Fibroblast of pulmonary artery (primary cell): ENCODE measurements around the gene SF3B4.
A peak's percentile ranks its signal among the peaks of the same experiment; 100 is the strongest.

Source experiments
- DNase-seq: peaks from one replicate; pipeline ENCODE4 v3.0.0-alpha.2; 2010; ENCODE audit warnings: low read depth
- H3K4me3 ChIP-seq: replicated peaks from 2 replicates; pipeline ENCODE4 v1.5.1; 2011; ENCODE audit warnings: low read depth, mild to moderate bottlenecking, control low read depth, low read length, moderate library complexity
- TF ChIP-seq, protein P1 (sequence below): IDR thresholded peaks from 2 replicates; pipeline ENCODE4 v1.5.1; 2011; ENCODE audit warnings: mild to moderate bottlenecking, control low read depth, low read length, inconsistent platforms; ENCODE audit errors: missing control alignments

The SF3B4 gene

DNA sequence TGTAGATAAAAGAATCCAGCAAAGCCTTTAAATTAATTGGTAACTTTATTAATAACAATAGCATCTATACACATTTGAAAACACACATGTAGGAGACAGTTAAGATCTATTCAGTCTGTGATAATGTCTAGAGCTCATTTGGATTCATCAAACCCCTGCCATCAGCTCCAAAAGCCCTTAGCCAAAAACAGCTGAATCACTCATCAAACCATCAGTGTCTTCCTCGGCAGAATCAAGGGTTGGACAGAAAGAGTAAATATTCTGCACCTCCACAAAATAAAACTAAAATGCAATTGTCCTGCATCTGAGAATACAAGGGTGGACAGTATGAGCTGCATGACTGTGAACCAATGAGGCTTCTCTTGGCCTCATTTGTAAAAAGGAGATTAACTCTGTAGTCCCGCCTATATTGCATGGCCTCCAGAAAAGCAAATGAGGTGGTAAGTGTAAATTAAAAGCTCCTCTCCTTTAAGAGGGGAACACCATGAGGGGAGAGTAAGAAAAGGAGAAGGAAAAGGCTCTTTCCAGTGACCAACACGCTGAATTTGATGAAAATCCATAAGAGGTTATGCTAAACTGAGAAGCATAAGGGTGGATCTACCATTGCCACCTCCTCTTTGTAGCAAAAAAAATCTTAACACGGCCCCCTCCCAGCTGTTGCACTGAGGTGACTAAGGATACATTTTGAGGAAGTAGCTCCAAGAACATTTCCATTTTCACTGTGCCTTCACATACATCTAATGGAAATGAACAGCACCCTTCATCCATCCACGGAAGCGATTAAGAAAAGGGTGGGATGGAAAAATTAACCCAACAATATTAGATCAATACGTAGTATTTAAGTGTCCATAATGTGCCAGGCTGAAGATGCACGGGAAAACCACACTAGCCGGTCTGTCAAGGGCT, 42.9 kb downstream of the SF3B4 start:
- TF ChIP-seq, protein P1, sequence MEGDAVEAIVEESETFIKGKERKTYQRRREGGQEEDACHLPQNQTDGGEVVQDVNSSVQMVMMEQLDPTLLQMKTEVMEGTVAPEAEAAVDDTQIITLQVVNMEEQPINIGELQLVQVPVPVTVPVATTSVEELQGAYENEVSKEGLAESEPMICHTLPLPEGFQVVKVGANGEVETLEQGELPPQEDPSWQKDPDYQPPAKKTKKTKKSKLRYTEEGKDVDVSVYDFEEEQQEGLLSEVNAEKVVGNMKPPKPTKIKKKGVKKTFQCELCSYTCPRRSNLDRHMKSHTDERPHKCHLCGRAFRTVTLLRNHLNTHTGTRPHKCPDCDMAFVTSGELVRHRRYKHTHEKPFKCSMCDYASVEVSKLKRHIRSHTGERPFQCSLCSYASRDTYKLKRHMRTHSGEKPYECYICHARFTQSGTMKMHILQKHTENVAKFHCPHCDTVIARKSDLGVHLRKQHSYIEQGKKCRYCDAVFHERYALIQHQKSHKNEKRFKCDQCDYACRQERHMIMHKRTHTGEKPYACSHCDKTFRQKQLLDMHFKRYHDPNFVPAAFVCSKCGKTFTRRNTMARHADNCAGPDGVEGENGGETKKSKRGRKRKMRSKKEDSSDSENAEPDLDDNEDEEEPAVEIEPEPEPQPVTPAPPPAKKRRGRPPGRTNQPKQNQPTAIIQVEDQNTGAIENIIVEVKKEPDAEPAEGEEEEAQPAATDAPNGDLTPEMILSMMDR, result no peak
- peak overlapping the region; percentile 73 for H3K4me3 ChIP-seq
- peak; percentile 13 for DNase-seq

DNA sequence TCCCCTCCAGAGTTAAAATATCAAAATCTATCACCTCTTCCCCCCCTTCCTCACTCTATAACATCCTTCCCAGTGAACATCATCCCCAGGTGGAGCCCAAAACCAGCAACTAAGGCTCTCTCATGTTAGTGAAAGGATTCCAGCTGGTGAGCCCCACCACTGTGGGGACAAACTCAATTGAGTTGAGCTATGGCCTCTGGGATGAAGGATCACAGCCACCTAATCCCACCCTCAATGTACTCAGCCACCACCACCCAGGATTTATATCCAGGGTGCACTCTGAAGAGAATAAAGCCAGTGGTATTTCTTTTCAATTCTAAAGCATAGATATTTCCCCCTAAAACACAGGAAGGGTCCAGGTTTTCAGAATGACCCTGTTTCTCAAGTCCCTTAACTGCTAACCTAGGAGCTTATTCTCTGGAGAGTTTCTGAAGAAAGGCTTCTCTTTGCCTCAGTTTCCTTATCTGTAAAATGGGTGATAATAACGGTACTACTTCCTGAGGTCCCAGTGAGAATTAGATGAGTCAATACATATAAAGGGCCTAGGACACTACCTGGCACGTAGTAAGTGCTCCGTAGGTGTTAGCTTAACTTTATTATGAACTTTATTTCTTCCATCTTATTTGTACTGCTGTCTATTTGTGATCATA, 43.9 kb downstream of the SF3B4 start:
- no peak for DNase-seq
- TF ChIP-seq, protein P1, result no peak
- no peak overlapping the region for H3K4me3 ChIP-seq

DNA sequence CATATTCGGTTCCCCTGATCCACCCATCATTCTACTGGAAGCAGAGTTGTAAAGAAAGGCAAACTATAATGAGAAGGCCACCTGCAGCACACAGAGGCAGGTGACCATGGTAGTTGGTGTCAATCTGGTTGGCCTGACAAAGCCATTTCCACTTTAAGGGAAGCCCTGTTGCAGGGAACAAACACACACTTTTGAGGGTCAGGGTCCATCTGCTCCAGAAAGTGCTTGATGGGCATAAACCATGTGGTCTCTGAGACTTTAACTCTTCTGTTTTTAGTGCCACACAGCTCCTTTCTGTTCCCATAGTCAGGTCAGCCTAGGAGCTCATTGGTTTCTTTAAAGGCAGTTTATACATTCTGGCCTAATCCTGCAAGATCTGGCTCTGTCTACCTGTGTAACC, 45.7 kb downstream of the SF3B4 start:
- TF ChIP-seq, protein P1, result no peak
- H3K4me3 ChIP-seq, result no peak overlapping the region
- no peak for DNase-seq

DNA sequence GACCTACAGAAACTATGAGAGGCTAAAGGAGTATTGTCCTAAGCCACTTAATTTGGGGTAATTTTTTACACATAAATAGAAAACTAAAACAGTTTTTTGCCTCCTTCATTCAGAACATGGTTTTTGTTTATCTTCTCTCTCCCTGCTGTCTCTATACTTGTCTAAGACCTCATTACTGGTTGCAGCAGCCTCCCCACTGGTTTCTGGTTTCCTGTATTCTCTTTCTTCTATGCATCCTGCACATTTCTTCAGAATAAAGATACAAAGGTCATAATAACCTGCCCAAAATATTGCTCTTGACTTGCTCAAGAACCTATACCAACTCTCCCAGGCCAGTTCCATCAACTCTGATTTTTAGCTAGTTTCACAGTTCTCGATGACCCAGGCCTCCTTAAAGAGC, 48.0 kb downstream of the SF3B4 start:
- DNase-seq, result no peak
- TF ChIP-seq, protein P1, result no peak
- no peak overlapping the region for H3K4me3 ChIP-seq

DNA sequence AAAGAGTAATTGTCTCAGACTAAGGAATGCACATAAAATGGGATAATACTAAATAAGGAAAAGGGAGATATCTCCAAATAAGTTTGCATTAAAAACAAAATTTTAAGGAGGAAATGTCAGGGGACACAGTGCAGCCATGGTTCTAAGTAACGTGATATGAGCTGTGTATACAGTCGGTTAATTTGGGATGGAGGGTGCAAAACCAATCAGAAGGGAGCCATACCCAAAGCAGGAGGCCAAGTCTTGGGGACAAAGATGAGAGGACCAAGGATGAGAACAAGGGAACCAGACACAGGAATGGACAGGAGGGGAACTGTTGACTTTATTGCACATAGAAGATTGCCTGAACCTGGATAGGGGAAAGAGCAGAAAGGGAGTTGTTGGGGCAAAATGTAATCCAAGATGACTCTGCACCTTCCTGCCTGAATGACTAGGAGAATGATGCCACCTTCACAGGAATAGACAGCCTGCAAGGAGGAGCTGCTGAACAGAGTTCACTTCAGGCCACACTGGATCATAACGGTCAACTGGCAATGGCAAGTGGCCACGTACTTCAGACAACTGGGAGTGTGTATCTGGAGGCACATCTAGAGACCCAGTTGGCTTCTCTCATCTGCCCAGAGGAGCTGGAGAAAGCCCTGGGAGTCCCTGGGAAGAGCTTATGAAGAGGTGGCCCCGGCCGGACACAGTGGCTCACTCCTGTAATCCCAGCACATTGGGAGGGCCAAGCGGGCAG, 50.2 kb downstream of the SF3B4 start:
- no peak overlapping the region for H3K4me3 ChIP-seq
- DNase-seq, result no peak
- TF ChIP-seq, protein P1, result no peak
